Globus pallidus (tissue), 1 donor: ENCODE measurements around the gene CORO2B.
"Not testable (repeated sequence)": the region's sequence is repeated elsewhere in the genome, so short reads cannot be mapped to it uniquely, and the experiment has no call there.

ENCODE experiments used
- DNase-seq: peaks from one replicate; pipeline ENCODE4 v3.0.0-alpha.2; 2015; ENCODE audit warnings: low spot score

Gene CORO2B

DNA sequence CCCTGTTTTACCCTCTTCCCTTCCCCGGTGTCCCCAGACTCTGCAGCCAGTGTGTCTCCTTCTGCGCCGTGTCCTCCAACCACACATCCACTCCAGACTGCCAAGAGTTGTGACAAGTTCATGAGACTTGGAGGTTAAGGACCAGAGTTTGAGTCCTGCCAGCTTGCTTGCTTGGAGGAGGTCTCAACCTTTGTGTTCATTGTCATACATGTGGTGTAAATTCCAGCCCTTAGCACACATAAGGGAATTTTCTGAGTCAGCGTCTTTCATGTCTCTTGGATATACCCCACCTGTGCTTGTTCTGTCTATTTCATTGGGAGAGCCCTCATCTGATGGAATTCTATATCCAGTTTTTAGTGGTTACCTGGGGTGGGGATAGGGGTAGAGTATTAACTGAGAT, 13.3 kb downstream of the CORO2B start:
- peak; percentile 0 for DNase-seq

DNA sequence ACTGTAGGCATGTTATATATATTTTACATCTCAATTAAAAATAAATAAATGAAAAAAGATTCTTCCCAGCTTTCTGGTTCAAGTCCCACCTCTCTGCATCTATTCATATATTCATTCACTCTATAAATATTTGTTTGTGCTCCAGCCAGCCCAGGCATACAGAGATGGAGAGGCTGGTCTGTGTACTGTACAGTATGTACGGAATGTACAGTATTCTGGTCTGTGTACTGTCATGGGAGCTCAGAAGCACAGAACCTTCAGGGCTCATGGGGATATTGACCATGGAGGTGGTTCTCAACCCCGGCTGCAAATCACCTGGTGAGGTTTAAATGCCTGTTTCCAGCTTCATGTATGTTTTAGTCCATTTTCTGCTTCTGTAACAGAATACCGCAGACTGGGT, 13.8 kb downstream of the CORO2B start:
- DNase-seq = no peak

DNA sequence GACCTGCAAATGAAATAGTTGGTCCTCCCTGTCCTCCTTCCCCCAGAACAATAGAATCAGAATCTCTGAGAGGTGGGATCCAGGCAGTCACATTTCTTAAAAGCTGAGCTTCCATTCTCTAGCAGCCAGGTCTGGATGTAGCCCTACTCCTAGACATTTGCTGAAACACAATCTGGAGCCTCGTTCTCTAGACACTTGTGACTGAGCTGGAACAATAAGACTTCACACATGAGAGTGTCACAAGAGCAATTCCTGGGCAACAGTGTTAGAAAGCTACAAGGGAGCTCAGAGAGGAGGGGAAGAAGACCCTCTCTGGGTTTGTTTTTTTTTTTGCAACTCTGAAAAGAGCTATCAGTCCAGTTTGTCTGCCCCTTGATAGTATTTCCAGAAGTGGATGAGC, 14.5 kb downstream of the CORO2B start:
- peak; percentile 50 for DNase-seq

DNA sequence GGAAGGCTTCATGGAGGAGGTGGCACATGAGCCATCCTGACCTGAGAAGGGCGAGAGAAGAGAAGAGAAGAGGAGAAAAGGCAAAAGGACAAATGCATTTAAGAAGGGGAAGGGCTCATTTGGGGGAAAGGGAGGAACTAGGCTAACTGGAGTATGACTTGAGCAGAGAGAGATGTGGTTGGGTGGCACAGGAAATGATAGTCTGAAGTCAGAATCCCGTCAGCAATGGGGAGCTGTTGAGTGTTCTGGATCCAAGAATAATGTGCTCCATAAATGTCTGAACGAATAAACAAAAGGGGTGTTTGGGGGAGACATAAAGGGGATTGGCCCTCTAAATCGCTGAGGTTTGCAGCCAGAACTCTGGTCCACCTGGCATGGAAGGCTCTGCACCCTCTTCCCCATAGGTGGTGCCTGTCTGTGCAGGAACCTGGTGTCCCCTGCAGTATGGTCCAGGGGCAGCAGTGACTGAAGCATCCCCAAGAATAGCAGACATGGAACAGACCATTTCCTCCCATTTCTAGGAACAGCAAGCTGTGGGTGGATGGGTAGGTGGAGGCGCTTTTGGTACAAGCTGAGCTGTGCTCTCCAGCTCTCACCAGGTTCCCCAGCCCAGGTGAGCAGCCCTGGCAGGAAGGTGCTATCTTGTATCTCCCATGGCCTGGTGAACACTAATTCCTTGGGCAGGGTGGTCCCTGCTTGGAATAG, 15.2 kb downstream of the CORO2B start:
- no peak for DNase-seq

DNA sequence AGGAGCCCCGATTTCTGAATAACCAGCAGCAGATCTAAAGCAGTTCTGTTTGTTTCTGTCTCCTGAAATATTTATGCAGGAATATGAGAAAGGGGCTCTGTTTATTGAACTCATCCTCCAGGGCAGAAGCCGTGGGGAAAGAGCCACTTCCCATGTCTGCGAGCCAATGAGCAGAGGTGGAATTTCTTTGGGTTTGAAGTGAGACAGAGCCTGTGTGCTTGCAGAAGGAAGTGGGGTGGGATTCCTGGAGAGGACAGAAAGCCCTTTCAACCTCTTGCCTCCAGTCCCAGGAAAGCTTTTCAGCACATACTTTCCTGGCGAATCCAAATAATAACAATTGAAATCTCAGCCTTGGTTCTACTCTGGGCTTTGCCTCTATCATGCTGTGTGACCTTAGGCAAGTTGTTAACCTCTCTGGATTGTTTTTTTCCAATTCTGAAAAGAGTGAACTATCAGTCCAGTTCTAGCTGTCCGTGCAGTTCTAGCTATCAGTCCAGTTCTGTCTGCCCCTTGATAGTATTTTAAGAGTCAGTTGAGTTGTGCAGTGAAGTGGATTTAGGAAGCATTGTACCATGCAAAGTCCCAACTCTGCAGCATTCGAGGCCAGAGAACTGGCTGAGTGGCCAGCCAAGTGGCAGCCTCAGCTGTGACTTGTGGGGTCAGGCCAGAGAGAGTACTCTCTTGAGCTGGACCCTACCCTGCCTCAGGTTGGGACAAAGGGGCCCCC, 15.9 kb downstream of the CORO2B start:
- no peak for DNase-seq

DNA sequence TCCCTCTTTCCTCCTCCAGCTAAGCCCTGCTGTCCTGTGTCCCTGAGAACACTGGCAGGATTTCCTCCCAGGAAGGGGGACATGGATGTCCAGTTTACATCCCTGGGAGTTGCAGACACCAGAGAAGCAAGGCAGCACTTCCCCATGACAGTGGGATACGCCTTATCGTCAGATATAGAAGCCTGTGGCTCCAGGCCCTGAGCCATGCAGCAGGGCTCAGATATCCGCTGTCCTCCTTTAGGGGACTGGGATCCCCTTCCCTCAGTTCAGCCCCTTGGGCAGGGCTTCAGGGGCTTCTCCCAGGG, 16.4 kb downstream of the CORO2B start:
- no peak for DNase-seq

DNA sequence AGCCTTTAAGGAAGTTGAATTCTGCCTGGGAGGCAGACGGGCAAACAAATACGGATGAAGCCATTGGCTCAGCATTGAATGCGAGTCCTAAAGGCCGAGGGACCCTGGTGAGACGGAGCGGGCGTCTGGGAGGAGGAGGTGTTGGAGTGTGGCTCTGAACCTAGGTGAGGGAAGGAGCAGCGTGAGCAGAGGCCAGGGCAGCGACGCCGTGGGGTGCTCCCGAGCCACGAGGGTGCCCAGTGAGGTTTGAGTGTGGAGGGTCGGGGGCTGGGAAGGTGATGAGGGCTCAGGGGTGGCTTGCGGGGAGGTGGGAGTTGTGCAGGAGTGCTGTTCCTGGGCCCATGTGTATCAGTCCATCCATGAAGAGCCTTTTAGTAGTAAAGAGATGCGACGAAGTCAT, 17.0 kb downstream of the CORO2B start:
- no peak for DNase-seq

DNA sequence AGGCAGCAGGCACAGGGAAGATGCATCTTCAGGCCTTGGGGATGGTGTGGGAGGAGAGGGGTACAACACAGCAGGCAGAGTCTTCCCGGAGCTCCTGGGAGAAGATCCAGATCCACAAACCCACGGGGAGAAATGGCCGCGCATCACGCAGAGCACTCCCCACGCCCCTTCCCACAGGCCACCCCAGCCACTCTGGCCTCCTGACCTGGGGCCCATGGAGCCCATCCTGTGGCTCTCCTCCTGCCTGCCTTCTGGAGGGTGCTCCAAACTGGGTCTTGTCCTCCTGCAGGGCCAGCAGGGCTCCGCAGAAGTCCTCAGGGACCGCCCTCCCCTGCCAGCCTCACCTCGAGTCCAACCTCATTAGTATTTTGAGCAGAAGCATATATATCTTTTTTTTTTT, 17.9 kb downstream of the CORO2B start:
- DNase-seq = no peak

DNA sequence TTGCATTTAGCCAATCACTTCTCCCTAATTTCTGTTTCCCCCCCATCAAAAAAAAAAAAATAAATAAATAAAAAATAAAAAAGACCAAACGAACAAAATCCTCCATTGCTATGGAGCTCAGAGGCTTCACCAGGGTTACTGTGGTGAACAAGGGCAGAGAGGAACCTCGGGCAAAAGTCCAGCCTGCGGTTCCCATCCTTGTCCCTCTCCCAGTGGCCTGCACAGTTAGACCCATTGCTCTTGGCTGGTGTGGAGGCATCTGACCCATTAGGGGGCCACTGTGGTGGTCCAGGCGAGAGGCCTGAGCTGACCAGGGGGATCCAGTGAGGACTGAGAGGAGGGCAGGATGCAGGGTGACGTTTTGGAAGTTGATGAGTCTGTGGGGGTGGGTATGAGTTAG, 18.8 kb downstream of the CORO2B start:
- no peak for DNase-seq

DNA sequence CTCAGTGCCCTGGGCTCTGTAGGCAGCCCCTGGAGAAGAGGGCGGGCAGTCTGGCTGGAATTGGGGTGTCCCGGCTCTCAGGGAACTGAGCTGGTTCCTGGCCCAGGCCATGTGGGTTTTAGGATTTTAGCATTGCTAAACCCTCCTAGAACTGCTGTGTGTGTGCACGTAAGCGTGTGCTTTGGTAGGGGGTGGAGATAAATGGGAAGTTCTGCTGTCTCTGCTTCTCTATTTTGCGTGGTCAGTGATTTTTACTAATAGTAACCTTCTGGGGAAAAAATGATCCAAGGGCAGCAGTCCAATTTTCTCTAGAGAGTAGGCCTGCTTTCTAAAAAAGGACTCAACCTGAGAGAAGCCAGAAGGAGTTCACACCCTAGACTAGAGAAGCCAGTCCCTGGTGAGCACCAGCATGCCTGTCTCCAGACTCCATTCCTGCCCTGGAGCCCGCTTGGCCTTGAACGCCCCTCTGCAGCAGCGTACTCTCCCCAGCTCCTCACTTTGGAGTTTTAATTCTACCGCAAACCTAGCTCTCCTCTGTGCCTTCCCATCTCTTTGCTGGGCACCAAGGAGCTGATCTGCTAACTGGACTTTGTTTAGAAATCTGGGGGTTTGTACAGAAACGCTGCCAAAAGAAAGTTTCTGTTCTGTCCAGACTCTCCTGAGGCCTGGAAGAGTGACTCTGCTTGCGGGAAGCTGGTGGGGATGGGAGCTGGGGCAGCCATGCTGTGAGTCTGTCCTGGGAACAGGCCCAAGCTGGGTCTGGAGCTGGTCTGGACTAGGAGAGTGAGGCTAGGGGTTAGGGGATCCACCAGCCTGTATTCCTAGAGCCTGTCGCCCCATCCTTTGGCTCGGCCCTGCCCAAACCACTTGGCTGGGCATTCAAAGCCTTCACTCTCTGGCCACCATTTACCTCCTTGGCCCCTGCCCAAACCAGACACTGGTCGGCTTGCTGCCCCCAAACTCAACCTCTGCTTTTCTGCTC, 19.7 kb downstream of the CORO2B start:
- DNase-seq = no peak

DNA sequence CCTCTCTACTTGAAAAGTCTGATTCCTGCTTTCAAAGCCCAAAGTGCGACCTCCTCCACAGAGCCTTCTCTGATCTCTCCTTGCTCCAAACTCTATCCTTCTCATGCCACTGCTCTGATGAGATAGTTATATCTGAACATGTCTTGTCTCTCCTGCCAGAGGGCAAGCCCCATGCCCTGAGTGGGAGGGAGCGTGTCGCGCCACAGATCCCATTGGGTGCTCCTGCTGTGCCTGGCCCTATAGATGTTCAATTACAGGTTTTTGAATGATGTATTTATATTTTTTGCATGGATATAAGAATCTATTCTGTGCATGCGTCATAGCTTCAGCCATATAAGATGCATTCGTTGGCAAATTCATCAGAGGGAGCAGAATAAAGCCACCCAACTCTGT, 20.4 kb downstream of the CORO2B start:
- DNase-seq = no peak

DNA sequence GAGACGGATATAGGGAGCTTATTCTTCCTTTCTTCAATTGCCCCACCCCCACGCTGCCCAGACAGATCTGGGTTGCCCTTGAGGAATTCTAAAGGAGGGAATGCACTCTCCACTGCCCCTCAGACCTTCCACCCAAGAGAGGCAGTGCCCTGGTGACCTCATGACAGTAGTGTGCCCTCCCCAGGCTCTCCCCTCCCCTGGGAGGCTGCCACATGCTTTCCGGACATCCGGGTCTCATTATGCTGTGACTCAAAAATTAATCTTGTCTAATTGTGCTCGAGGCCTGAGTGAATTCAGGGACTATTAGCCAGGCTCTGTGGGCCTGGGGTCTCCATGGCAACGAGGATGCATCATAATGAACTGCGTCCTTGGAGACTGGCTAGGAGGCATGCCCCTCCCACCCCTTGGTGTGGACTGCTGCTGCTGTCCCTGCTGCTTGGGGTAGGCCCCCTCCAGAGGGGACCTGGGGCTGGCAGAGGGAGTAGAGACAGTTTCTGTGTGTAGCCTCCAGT, 20.8 kb downstream of the CORO2B start:
- DNase-seq = no peak

DNA sequence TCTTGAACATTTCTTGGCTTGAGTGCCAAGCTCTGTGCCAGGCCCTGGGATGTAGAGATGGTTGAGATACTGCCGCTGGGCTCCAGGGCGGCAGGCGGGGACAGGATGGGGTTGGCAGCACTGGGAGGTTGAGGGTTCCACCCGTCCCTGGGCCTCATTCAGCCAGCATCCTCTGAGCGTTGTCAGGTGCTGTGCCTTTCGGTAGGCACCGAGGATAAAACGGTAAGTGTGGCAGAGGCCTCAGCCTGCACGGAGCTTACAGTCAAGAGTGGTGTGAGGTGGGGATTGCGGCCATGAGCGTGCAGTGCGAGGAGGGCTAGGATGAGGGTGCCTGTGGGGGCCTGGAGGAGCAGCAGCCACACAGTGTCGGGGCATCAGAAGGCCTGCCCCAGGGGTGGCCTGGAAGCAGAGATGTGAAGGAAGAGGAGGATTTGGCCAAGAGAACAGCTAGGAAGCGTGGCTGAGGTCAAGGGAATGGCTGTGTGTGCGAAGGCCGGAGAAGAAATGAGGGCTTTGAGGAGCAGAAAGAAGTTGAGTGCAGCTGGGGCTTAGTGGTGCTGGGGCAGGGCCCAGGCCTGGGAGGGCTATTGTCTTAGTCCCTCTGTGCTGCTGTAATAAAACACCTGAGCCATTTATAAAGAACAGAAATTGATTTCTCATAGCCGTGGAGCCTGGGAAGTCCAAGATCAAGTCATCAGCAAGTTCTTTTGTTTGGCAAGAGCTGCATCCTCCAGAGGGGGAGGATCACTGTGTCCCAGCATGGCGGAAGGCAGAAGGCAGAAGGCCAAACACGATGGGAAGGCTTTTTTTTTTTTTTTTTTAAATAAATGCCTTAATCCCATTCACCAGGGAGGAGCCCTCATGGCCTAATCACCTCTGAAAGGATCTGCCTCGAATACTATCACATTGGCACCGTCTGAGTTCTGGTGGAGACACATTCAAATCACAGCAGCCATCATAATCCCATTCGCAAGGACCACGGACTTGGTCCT, 22.7 kb downstream of the CORO2B start:
- DNase-seq = no peak

DNA sequence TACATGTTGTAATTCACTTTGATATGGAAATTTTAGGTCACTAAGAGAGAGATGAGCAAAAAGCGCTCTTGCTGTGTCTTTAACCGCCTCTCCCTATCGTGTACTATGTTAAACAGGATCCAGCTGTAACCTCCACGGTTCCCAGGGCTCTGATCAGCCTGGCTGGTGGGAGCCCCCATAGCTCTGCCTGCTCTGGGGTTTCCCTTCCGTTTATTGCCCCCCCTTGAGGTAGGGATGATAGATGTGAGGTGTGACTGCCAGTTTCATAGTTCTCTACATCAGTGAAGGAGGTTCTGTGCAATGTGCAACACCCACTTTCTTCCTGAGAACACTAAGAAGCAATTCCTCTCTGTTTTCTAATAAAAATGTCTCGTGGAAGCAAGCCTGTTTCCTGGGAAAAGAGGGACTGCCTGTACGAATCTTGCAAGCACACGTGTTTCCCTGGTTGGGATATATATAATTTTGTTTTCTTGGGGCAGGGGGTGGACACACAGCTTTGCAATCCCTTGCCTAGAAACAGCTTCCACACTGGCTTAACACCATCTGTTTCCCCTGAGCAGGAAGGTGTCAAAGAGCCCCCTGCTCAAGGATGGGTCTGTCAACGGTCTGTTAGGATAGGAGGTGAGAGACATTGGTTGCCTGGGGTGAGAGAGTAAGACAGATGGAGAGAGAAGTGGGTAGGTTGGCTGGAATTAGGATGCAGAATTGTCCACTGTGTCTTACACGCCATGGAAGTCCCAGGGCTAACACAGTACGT, 23.8 kb downstream of the CORO2B start:
- DNase-seq = no peak

DNA sequence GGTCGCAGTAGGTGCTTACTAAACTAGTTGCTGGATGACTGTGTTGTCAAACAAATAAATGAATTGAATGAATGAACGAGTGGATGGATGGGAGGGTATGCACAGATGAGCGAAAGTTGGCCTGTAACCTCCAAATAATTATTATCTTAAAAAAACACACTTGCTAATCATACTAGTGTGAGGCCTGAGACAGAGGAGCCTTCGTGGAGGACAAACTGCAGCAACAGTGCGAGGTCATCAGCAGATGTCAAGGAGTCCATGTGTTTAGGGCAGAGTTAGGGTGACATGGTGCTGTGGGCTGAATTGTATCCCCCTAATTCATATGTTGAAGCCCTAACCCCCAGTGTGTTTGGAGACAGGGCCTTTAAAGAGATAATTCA, 24.4 kb downstream of the CORO2B start:
- no peak for DNase-seq

DNA sequence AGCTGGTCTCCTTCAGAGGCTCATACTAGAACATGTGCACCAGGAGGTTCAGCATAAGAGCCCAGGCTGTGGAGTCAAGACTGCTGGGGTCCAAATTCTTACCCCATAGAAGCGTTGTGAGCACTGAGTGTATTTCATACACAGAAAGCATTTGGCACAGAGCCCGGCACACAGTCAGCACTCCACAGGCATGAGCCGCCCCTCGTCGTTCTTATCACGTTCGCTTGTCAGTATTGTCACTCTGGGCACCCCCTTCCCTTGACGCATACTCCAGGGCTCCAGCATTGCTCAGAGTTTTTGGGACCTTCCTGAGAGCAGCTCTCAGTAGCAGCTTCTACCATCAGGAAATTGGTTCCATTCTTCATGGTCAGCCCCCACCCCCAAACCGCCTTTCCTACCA, 25.2 kb downstream of the CORO2B start:
- DNase-seq = no peak

DNA sequence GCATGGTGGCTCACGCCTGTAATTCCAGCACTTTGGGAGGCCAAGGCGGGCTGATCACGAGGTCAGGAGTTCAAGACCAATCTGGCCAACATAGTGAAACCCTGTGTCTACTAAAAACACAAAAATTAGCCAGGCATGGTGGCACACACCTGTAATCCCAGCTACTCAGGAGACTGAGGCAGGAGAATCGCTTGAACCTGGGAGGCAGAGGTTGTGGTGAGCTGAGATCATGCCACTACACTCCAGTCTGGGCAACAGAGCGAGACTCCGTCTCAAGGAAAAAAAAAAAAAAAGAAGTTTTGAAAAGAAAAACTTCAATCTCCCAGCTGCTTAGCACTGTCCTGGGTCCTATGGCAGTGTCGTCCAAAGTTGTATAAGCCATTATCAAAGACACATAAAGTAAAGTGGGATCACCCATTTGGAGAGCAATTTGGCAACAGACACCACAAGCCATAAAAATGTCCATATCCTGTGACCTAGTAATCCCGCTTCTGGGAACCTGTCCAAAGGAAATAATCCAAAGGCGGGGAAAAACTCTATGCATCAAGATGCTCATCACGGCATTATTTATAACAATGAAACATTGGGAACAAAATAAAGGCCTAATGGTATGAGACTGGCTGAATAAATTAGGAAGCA, 26.2 kb downstream of the CORO2B start:
- not testable (repeated sequence) for DNase-seq

DNA sequence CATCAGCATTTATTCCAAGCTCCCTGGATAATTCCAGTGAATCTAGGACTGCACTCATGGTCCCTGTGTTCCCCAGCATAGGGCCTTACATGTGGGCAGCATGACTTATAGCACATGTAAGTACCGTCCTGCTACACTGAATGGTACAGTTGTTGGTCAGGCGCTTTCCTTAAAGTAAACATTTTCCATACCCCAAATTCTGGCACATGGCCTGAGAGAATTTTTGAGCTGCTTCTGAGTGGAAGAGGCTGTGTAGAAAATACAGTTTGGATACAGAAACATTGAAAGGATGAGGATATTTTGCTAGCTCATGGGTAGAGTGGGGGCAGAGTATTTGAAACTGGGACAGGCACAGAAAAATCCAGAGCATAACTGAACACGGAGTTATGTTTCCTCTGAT, 27.6 kb downstream of the CORO2B start:
- no peak for DNase-seq

DNA sequence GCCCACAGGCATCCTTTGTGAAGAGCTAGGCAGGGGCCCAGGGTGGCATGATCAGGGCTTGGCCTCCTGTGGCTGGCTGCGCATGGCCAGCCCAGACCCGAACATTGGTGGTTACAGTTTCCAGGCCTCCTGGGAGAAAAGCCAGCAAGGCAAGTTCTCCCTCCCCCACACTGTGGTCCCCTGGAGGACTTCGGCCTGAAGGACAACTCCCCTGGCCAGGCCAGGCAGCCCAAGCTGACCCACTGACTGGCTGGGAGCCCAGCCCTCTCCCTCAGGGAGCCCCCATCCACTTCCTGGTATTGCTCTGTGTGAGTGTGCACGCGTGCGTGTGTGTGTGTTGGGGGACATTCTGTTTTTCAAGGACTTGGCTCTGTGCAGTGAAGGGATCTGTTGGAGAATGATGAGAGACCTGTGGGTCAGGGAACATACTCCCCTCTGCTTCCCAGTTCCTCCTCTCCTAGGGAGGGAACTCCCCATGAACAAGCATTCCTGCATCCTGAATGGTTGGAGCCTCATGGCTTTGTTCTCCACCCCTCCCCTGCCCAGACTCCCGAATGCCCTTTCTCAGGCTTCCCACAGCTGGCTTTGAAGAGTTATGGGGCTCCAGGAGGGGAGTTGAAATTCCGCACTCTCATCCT, 29.5 kb downstream of the CORO2B start:
- peak; percentile 77 for DNase-seq

DNA sequence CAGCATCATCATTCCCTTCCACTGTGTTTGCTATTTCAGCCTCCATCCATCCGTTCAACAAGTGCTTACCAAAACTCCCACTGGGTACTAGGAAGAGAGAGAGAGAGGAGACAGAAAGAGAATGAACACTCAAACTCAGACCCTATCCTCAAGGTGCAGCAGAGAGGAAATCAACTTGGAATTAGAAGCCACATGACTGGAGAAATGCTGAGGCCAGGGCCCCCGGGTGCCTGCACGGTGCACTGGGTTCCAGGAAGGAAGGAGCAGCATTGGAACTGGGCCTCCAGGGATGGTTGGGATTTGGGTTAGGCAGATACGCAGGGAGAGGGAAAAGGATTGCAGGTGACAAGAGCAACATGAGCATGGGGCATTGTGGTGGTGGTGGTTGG, 30.0 kb downstream of the CORO2B start:
- DNase-seq = no peak
